Measurements from ENCODE around the gene QPRT. TPM values are rescaled to one million over a fixed set of nuclear protein-coding genes. Genes with fewer than 3 reads are reported as not detected.
A peak's percentile ranks its signal among the peaks of the same experiment; 100 is the strongest.

QPRT gene
- total RNA-seq, 2 donors from 2014 or later, result 8.3 to 11.1 TPM

GRCh38 chr16:29710227-29711219 lies 31.5 kb downstream of the QPRT start:
- Histone ChIP-seq H3K4me3 (no peak overlapping the region), H3K27me3 (replicated peaks; ENCODE audit: insufficient read depth) (no peaks in the 10 kb centered on the region), H3K4me1 (replicated peaks) (no peaks in the 10 kb centered on the region), H3K36me3 (no peaks in the 10 kb centered on the region), H3K9me3 (no peaks in the 10 kb centered on the region), H3K27ac (no peak overlapping the region)
- intact Hi-C loops (cut with DNase I), result no loop called here
- TF ChIP-seq POLR2A (IDR thresholded peaks at IDR 0.05) (no peak), POLR2AphosphoS5 (IDR thresholded peaks at IDR 0.05) (peak; percentile 47), CTCF (IDR thresholded peaks at IDR 0.05) (peak in 3 of 4 experiments; percentile 48 to 61 (median 59))
- no peak for DNase-seq (ENCODE audit: low spot score)
- 55% methylated on average over 17 of the region's 17 CpGs for WGBS

GRCh38 chr16:29712809-29713208 lies 33.8 kb downstream of the QPRT start:
- H3K36me3 ChIP-seq, result no peaks in the 10 kb centered on the region
- 55% methylated on average over 4 of the region's 4 CpGs for WGBS
- TF ChIP-seq POLR2A (IDR thresholded peaks at IDR 0.05) (no peak), CTCF (IDR thresholded peaks at IDR 0.05) (no peak), POLR2AphosphoS5 (IDR thresholded peaks at IDR 0.05) (no peak)
- intact Hi-C loops (cut with DNase I), result no loop called here
- H3K27ac ChIP-seq, result no peak overlapping the region
- DNase-seq (ENCODE audit: low spot score), result no peak
- no peaks in the 10 kb centered on the region for H3K4me1 ChIP-seq (replicated peaks)
- no peaks in the 10 kb centered on the region for H3K9me3 ChIP-seq
- no peaks in the 10 kb centered on the region for H3K27me3 ChIP-seq (replicated peaks; ENCODE audit: insufficient read depth)
- H3K4me3 ChIP-seq, result no peak overlapping the region

- Histone ChIP-seq H3K27ac (no peak overlapping the region), H3K4me1 (replicated peaks) (no peaks in the 10 kb centered on the region), H3K36me3 (no peaks in the 10 kb centered on the region), H3K27me3 (replicated peaks; ENCODE audit: insufficient read depth) (no peaks in the 10 kb centered on the region), H3K4me3 (no peak overlapping the region), H3K9me3 (no peaks in the 10 kb centered on the region)
- WGBS, result 92% methylated on average over 2 of the region's 2 CpGs
- DNase-seq (ENCODE audit: low spot score), result no peak
- intact Hi-C loops (cut with DNase I), result no loop called here
- TF ChIP-seq POLR2AphosphoS5 (IDR thresholded peaks at IDR 0.05), result no peak
- TF ChIP-seq POLR2A (IDR thresholded peaks at IDR 0.05), result no peak
- no peak for TF ChIP-seq CTCF (IDR thresholded peaks at IDR 0.05)
Measured at GRCh38 chr16:29714396-29714795, 35.4 kb downstream of the QPRT start.

GRCh38 chr16:29714972-29715371 lies 36.0 kb downstream of the QPRT start:
- TF ChIP-seq CTCF (IDR thresholded peaks at IDR 0.05) (no peak), POLR2A (IDR thresholded peaks at IDR 0.05) (no peak), POLR2AphosphoS5 (IDR thresholded peaks at IDR 0.05) (no peak)
- WGBS, result 12% methylated on average over 1 of the region's 1 CpG
- DNase-seq (ENCODE audit: low spot score), result no peak

GRCh38 chr16:29717113-29717512 lies 38.1 kb downstream of the QPRT start:
- Histone ChIP-seq H3K27ac (no peak overlapping the region), H3K4me1 (replicated peaks) (no peaks in the 10 kb centered on the region), H3K9me3 (no peaks in the 10 kb centered on the region), H3K36me3 (no peaks in the 10 kb centered on the region), H3K4me3 (no peak overlapping the region), H3K27me3 (replicated peaks; ENCODE audit: insufficient read depth) (no peaks in the 10 kb centered on the region)
- DNase-seq (ENCODE audit: low spot score), result no peak
- TF ChIP-seq POLR2A (IDR thresholded peaks at IDR 0.05), result no peak
- TF ChIP-seq POLR2AphosphoS5 (IDR thresholded peaks at IDR 0.05), result no peak
- TF ChIP-seq CTCF (IDR thresholded peaks at IDR 0.05), result no peak
- intact Hi-C loops (cut with DNase I), result no loop called here
- 81% methylated on average over 7 of the region's 7 CpGs for WGBS

More at GRCh38 chr16:29714972-29715371, 36.0 kb downstream of the QPRT start:
- Histone ChIP-seq H3K9me3 (no peaks in the 10 kb centered on the region), H3K4me1 (replicated peaks) (no peaks in the 10 kb centered on the region), H3K4me3 (no peak overlapping the region), H3K36me3 (no peaks in the 10 kb centered on the region), H3K27me3 (replicated peaks; ENCODE audit: insufficient read depth) (no peaks in the 10 kb centered on the region), H3K27ac (no peak overlapping the region)
- intact Hi-C loops (cut with DNase I), result no loop called here
